H1 (cell line): Measurements from ENCODE around the gene BRD2. TPM values are rescaled to one million over a fixed set of nuclear protein-coding genes. Genes with fewer than 3 reads are reported as not detected.

ENCODE experiments used
- CREB1 ChIP-seq: IDR thresholded peaks from 2 replicates; pipeline ENCODE4 v1.6.1; 2012; ENCODE audit warnings: inconsistent platforms
- KDM4A ChIP-seq: IDR thresholded peaks from one replicate; pipeline ENCODE4 v1.7.1; 2012; ENCODE audit warnings: low read depth, mild to moderate bottlenecking, moderate library complexity, low read length, inconsistent platforms; ENCODE audit not compliant: severe bottlenecking
- NANOG ChIP-seq: IDR thresholded peaks from 2 replicates; pipeline ENCODE4 v1.6.1; 2011; ENCODE audit warnings: low read length, low read depth, mild to moderate bottlenecking, inconsistent platforms; ENCODE audit not compliant: insufficient read depth, poor library complexity, severe bottlenecking
- polyA plus RNA-seq, 7 experiments: library from polyadenylated mRNA; depleted of rRNA in 3 of 7; stranded (reverse) in 5 of 7; unstranded in 2 of 7; fragments of >200 nt in 5 of 7; fragments of 200-250 nt in 2 of 7; gene quantifications; 1 replicate in 5 of 7; 2 replicates in 1 of 7; 4 replicates in 1 of 7; pipeline versions ENCODE4 v1.2.1 to v1.2.3, GENCODE V29; 2011 to 2013; ENCODE audit warnings: missing spikeins in 2 of 7, mixed read lengths in 2 of 7
- total RNA-seq: library from RNA; stranded (reverse); fragmentation: NEBNext Ultra II Directional; extraction: Animal tissue kit (Norgen Biotek cat#: 25700); gene quantifications from 2 replicates; pipeline ENCODE4 v1.2.1, GENCODE V29; 2021
- TF ChIP-seq, protein P1 (sequence below): IDR thresholded peaks from 2 replicates; pipeline ENCODE4 v1.6.1; 2012; ENCODE audit warnings: inconsistent platforms
- TF ChIP-seq, protein P2 (sequence below): IDR thresholded peaks from 2 replicates; pipeline ENCODE4 v1.6.1; 2012; ENCODE audit warnings: inconsistent platforms

The BRD2 gene
- total and polyA plus RNA-seq, 2 of the 8 experiments (the other 6 are each of a cell fraction or from before 2014, with no cell fraction given), result 132 to 185 TPM

DNA sequence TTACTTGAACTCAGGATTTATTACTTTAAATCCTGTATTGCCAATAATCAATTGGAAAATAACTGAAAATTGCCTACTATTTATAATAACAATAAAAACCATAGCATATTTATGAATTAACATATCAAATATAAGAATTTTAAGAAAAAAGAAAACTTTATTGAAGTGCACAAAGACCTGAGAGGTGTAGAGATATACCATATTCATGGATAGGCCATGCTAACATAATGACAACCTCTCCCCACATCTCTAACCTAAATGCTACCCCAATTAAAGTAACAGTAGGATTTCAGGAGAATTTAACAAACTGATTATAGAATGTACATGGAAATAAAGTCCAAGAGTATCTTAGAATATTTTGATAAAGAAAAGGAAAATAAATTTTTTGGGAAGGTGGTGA, 22.4 kb upstream of the BRD2 start (continued):
- TF ChIP-seq, protein P1, sequence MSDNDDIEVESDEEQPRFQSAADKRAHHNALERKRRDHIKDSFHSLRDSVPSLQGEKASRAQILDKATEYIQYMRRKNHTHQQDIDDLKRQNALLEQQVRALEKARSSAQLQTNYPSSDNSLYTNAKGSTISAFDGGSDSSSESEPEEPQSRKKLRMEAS, result no peak
- TF ChIP-seq NANOG, result no peak
- no peak for TF ChIP-seq KDM4A
- TF ChIP-seq, protein P2, sequence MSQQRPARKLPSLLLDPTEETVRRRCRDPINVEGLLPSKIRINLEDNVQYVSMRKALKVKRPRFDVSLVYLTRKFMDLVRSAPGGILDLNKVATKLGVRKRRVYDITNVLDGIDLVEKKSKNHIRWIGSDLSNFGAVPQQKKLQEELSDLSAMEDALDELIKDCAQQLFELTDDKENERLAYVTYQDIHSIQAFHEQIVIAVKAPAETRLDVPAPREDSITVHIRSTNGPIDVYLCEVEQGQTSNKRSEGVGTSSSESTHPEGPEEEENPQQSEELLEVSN, result no peak
- TF ChIP-seq CREB1, result no peak
